ENCODE measurements around the gene SYNPR. TPM values are rescaled to one million over a fixed set of nuclear protein-coding genes. Genes with fewer than 3 reads are reported as not detected.

SYNPR gene
- total RNA-seq, 1 donor from 2014 or later = not detected

- Mint-ChIP-seq H3K27ac (no peak overlapping the region), H3K9me3 (no peaks in the 10 kb centered on the region), H3K4me1 (ENCODE audit: low read depth) (no peaks in the 10 kb centered on the region), H3K27me3 (ENCODE audit: low read depth) (no peaks in the 10 kb centered on the region), H3K4me3 (ENCODE audit: low read depth) (no peak overlapping the region), H3K36me3 (ENCODE audit: low read depth) (no peaks in the 10 kb centered on the region)
- intact Hi-C loops (cut with micrococcal nuclease) = no loop called here
- DNase-seq (ENCODE audit: low spot score) = no peak
Measured at GRCh38 chr3:63595221-63595620, 317.1 kb downstream of the SYNPR start.

- H3K4me1 Mint-ChIP-seq (ENCODE audit: low read depth) = no peaks in the 10 kb centered on the region
- H3K9me3 Mint-ChIP-seq = no peaks in the 10 kb centered on the region
- no peaks in the 10 kb centered on the region for H3K27me3 Mint-ChIP-seq (ENCODE audit: low read depth)
- no peaks in the 10 kb centered on the region for H3K36me3 Mint-ChIP-seq (ENCODE audit: low read depth)
- no peak for DNase-seq (ENCODE audit: low spot score)
- H3K27ac Mint-ChIP-seq = no peak overlapping the region
- H3K4me3 Mint-ChIP-seq (ENCODE audit: low read depth) = no peak overlapping the region
- intact Hi-C loops (cut with micrococcal nuclease) = no loop called here
Measured at GRCh38 chr3:63597019-63597418, 318.9 kb downstream of the SYNPR start.

GRCh38 chr3:63607716-63608115 is 329.6 kb downstream of the SYNPR start:
- H3K27me3 Mint-ChIP-seq (ENCODE audit: low read depth) = no peaks in the 10 kb centered on the region
- intact Hi-C loops (cut with micrococcal nuclease) = no loop called here

GRCh38 chr3:63609408-63609807 is 331.3 kb downstream of the SYNPR start:
- Mint-ChIP-seq H3K9me3 (no peaks in the 10 kb centered on the region), H3K4me1 (ENCODE audit: low read depth) (no peaks in the 10 kb centered on the region), H3K27ac (no peak overlapping the region), H3K4me3 (ENCODE audit: low read depth) (no peak overlapping the region), H3K36me3 (ENCODE audit: low read depth) (no peaks in the 10 kb centered on the region), H3K27me3 (ENCODE audit: low read depth) (no peaks in the 10 kb centered on the region)
- intact Hi-C loops (cut with micrococcal nuclease) = no loop called here
- DNase-seq (ENCODE audit: low spot score) = no peak

More at GRCh38 chr3:63607716-63608115, 329.6 kb downstream of the SYNPR start:
- Mint-ChIP-seq H3K36me3 (ENCODE audit: low read depth) (no peaks in the 10 kb centered on the region), H3K4me3 (ENCODE audit: low read depth) (no peak overlapping the region), H3K27ac (no peak overlapping the region), H3K9me3 (no peaks in the 10 kb centered on the region), H3K4me1 (ENCODE audit: low read depth) (no peaks in the 10 kb centered on the region)
- no peak for DNase-seq (ENCODE audit: low spot score)

GRCh38 chr3:63609834-63610233 is 331.7 kb downstream of the SYNPR start:
- no peak for DNase-seq (ENCODE audit: low spot score)
- H3K27me3 Mint-ChIP-seq (ENCODE audit: low read depth) = no peaks in the 10 kb centered on the region
- H3K9me3 Mint-ChIP-seq = no peaks in the 10 kb centered on the region
- H3K27ac Mint-ChIP-seq = no peak overlapping the region
- no peak overlapping the region for H3K4me3 Mint-ChIP-seq (ENCODE audit: low read depth)
- intact Hi-C loops (cut with micrococcal nuclease) = no loop called here
- no peaks in the 10 kb centered on the region for H3K36me3 Mint-ChIP-seq (ENCODE audit: low read depth)
- no peaks in the 10 kb centered on the region for H3K4me1 Mint-ChIP-seq (ENCODE audit: low read depth)

GRCh38 chr3:63611382-63611781 is 333.3 kb downstream of the SYNPR start:
- Mint-ChIP-seq H3K4me1 (ENCODE audit: low read depth) (no peaks in the 10 kb centered on the region), H3K27me3 (ENCODE audit: low read depth) (no peaks in the 10 kb centered on the region), H3K36me3 (ENCODE audit: low read depth) (no peaks in the 10 kb centered on the region), H3K4me3 (ENCODE audit: low read depth) (no peak overlapping the region), H3K9me3 (no peaks in the 10 kb centered on the region), H3K27ac (no peak overlapping the region)
- no peak for DNase-seq (ENCODE audit: low spot score)
- intact Hi-C loops (cut with micrococcal nuclease) = no loop called here

GRCh38 chr3:63613561-63613960 is 335.5 kb downstream of the SYNPR start:
- Mint-ChIP-seq H3K4me1 (ENCODE audit: low read depth) (no peaks in the 10 kb centered on the region), H3K36me3 (ENCODE audit: low read depth) (no peaks in the 10 kb centered on the region), H3K27me3 (ENCODE audit: low read depth) (no peaks in the 10 kb centered on the region), H3K9me3 (no peaks in the 10 kb centered on the region), H3K27ac (no peak overlapping the region), H3K4me3 (ENCODE audit: low read depth) (no peak overlapping the region)
- intact Hi-C loops (cut with micrococcal nuclease) = no loop called here
- DNase-seq (ENCODE audit: low spot score) = no peak

- Mint-ChIP-seq H3K27ac (no peak overlapping the region), H3K4me1 (ENCODE audit: low read depth) (no peaks in the 10 kb centered on the region), H3K9me3 (no peaks in the 10 kb centered on the region), H3K36me3 (ENCODE audit: low read depth) (no peaks in the 10 kb centered on the region), H3K27me3 (ENCODE audit: low read depth) (no peaks in the 10 kb centered on the region), H3K4me3 (ENCODE audit: low read depth) (no peak overlapping the region)
- no peak for DNase-seq (ENCODE audit: low spot score)
- intact Hi-C loops (cut with micrococcal nuclease) = no loop called here
Measured at GRCh38 chr3:63617391-63617790, 339.3 kb downstream of the SYNPR start.

GRCh38 chr3:63624941-63625560 is 346.9 kb downstream of the SYNPR start:
- no peak overlapping the region for H3K27ac Mint-ChIP-seq
- H3K4me3 Mint-ChIP-seq (ENCODE audit: low read depth) = no peak overlapping the region
- H3K36me3 Mint-ChIP-seq (ENCODE audit: low read depth) = no peaks in the 10 kb centered on the region
- intact Hi-C loops (cut with micrococcal nuclease) = no loop called here
- no peaks in the 10 kb centered on the region for H3K27me3 Mint-ChIP-seq (ENCODE audit: low read depth)
- no peaks in the 10 kb centered on the region for H3K9me3 Mint-ChIP-seq
- no peak for DNase-seq (ENCODE audit: low spot score)
- no peaks in the 10 kb centered on the region for H3K4me1 Mint-ChIP-seq (ENCODE audit: low read depth)

- no peaks in the 10 kb centered on the region for H3K9me3 Mint-ChIP-seq
- H3K27me3 Mint-ChIP-seq (ENCODE audit: low read depth) = no peaks in the 10 kb centered on the region
- H3K27ac Mint-ChIP-seq = no peak overlapping the region
- intact Hi-C loops (cut with micrococcal nuclease) = no loop called here
- H3K36me3 Mint-ChIP-seq (ENCODE audit: low read depth) = no peaks in the 10 kb centered on the region
- no peaks in the 10 kb centered on the region for H3K4me1 Mint-ChIP-seq (ENCODE audit: low read depth)
- no peak for DNase-seq (ENCODE audit: low spot score)
- H3K4me3 Mint-ChIP-seq (ENCODE audit: low read depth) = no peak overlapping the region
Measured at GRCh38 chr3:63631670-63632069, 353.6 kb downstream of the SYNPR start.

GRCh38 chr3:63635186-63635585 is 357.1 kb downstream of the SYNPR start:
- intact Hi-C loops (cut with micrococcal nuclease) = no loop called here
- no peaks in the 10 kb centered on the region for H3K27me3 Mint-ChIP-seq (ENCODE audit: low read depth)
- no peak overlapping the region for H3K27ac Mint-ChIP-seq
- no peak for DNase-seq (ENCODE audit: low spot score)
- H3K4me1 Mint-ChIP-seq (ENCODE audit: low read depth) = no peaks in the 10 kb centered on the region
- H3K36me3 Mint-ChIP-seq (ENCODE audit: low read depth) = no peaks in the 10 kb centered on the region
- no peaks in the 10 kb centered on the region for H3K9me3 Mint-ChIP-seq
- H3K4me3 Mint-ChIP-seq (ENCODE audit: low read depth) = no peak overlapping the region

GRCh38 chr3:63639806-63640205 is 361.7 kb downstream of the SYNPR start:
- Mint-ChIP-seq H3K4me3 (ENCODE audit: low read depth) (no peak overlapping the region), H3K4me1 (ENCODE audit: low read depth) (no peaks in the 10 kb centered on the region), H3K27me3 (ENCODE audit: low read depth) (no peaks in the 10 kb centered on the region), H3K36me3 (ENCODE audit: low read depth) (no peaks in the 10 kb centered on the region), H3K27ac (no peak overlapping the region), H3K9me3 (no peaks in the 10 kb centered on the region)
- DNase-seq (ENCODE audit: low spot score) = no peak
- intact Hi-C loops (cut with micrococcal nuclease) = no loop called here

- no peak overlapping the region for H3K27ac Mint-ChIP-seq
- no peak for DNase-seq (ENCODE audit: low spot score)
- no peak overlapping the region for H3K4me3 Mint-ChIP-seq (ENCODE audit: low read depth)
- no peaks in the 10 kb centered on the region for H3K27me3 Mint-ChIP-seq (ENCODE audit: low read depth)
- H3K4me1 Mint-ChIP-seq (ENCODE audit: low read depth) = no peaks in the 10 kb centered on the region
- H3K36me3 Mint-ChIP-seq (ENCODE audit: low read depth) = no peaks in the 10 kb centered on the region
- intact Hi-C loops (cut with micrococcal nuclease) = no loop called here
- H3K9me3 Mint-ChIP-seq = no peaks in the 10 kb centered on the region
Measured at GRCh38 chr3:63642488-63642887, 364.4 kb downstream of the SYNPR start.

- no peak overlapping the region for H3K27ac Mint-ChIP-seq
- intact Hi-C loops (cut with micrococcal nuclease) = no loop called here
- DNase-seq (ENCODE audit: low spot score) = no peak
- peaks cover 4% of the 10 kb centered on the region for H3K9me3 Mint-ChIP-seq
- H3K27me3 Mint-ChIP-seq (ENCODE audit: low read depth) = no peaks in the 10 kb centered on the region
- H3K36me3 Mint-ChIP-seq (ENCODE audit: low read depth) = no peaks in the 10 kb centered on the region
- H3K4me1 Mint-ChIP-seq (ENCODE audit: low read depth) = no peaks in the 10 kb centered on the region
- no peak overlapping the region for H3K4me3 Mint-ChIP-seq (ENCODE audit: low read depth)
Measured at GRCh38 chr3:63644212-63644797, 366.2 kb downstream of the SYNPR start.
